Central memory CD8-positive, alpha-beta T cell (primary cell): ENCODE results near the gene SMAD9.

ENCODE experiments used
- ATAC-seq: fragments of 150-1000 bp; cut with Tn5 transposase; replicated peaks from 2 replicates; pipeline ENCODE4 v1.10.0; 2022; ENCODE audit warnings: mild to moderate bottlenecking, moderate FRiP score, moderate number of reproducible peaks; ENCODE audit not compliant: poor library complexity, severe bottlenecking; ENCODE audit errors: extremely low read depth
- DNase-seq, 2 donors: peaks; one replicate each; pipeline ENCODE4 v3.0.0; 2021; ENCODE audit warnings: low spot score in 2 of 2
- H3K27ac Mint-ChIP-seq: one replicate; pipeline ENCODE4 v1.8.0; 2022; ENCODE audit warnings: low read depth, mild to moderate bottlenecking, moderate library complexity, mixed read lengths
- H3K27me3 Mint-ChIP-seq: one replicate; pipeline ENCODE4 v1.8.0; 2022; ENCODE audit warnings: mixed read lengths
- H3K36me3 Mint-ChIP-seq: one replicate; pipeline ENCODE4 v1.8.0; 2022; ENCODE audit warnings: mild to moderate bottlenecking, moderate library complexity, mixed read lengths; ENCODE audit not compliant: insufficient read depth
- H3K4me1 Mint-ChIP-seq: one replicate; pipeline ENCODE4 v1.8.0; 2022; ENCODE audit warnings: mixed read lengths
- H3K4me3 Mint-ChIP-seq: one replicate; pipeline ENCODE4 v1.8.0; 2022; ENCODE audit warnings: mild to moderate bottlenecking, moderate library complexity, mixed read lengths
- H3K9me3 Mint-ChIP-seq: one replicate; pipeline ENCODE4 v1.8.0; 2022; ENCODE audit warnings: mixed read lengths

Gene SMAD9

GRCh38 chr13:36919171-36919832, 736 bp downstream of the SMAD9 start:
- Mint-ChIP-seq H3K27ac (no peak overlapping the region), H3K9me3 (no peaks in the 10 kb centered on the region), H3K4me1 (no peaks in the 10 kb centered on the region), H3K27me3 (peaks cover 74% of the 10 kb centered on the region), H3K36me3 (no peaks in the 10 kb centered on the region), H3K4me3 (peak overlapping the region; percentile 25)
- ATAC-seq (no peak), DNase-seq (no peak)

GRCh38 chr13:36918246-36919131, 1.5 kb downstream of the SMAD9 start:
- Mint-ChIP-seq H3K9me3 (no peaks in the 10 kb centered on the region), H3K4me3 (peak overlapping the region; percentile 25), H3K27ac (no peak overlapping the region), H3K27me3 (peaks cover 76% of the 10 kb centered on the region), H3K4me1 (no peaks in the 10 kb centered on the region), H3K36me3 (no peaks in the 10 kb centered on the region)
- no peak for ATAC-seq
- DNase-seq: no peak

- peaks cover 86% of the 10 kb centered on the region for H3K27me3 Mint-ChIP-seq
- no peaks in the 10 kb centered on the region for H3K36me3 Mint-ChIP-seq
- no peaks in the 10 kb centered on the region for H3K9me3 Mint-ChIP-seq
- no peak for DNase-seq
- ATAC-seq: no peak
- H3K4me1 Mint-ChIP-seq: no peaks in the 10 kb centered on the region
- no peak overlapping the region for H3K27ac Mint-ChIP-seq
- H3K4me3 Mint-ChIP-seq: no peak overlapping the region
Measured at GRCh38 chr13:36917311-36917710, 2.7 kb downstream of the SMAD9 start.

GRCh38 chr13:36915896-36916640, 4.0 kb downstream of the SMAD9 start:
- Mint-ChIP-seq H3K36me3 (no peaks in the 10 kb centered on the region), H3K27me3 (peaks cover 81% of the 10 kb centered on the region), H3K9me3 (no peaks in the 10 kb centered on the region), H3K27ac (no peak overlapping the region), H3K4me3 (no peak overlapping the region), H3K4me1 (no peaks in the 10 kb centered on the region)
- DNase-seq (no peak), ATAC-seq (no peak)

- Mint-ChIP-seq H3K27ac (no peak overlapping the region), H3K4me1 (no peaks in the 10 kb centered on the region), H3K9me3 (no peaks in the 10 kb centered on the region), H3K4me3 (no peak overlapping the region), H3K27me3 (peaks cover 82% of the 10 kb centered on the region), H3K36me3 (no peaks in the 10 kb centered on the region)
- no peak for ATAC-seq
- no peak for DNase-seq
Measured at GRCh38 chr13:36915106-36915505, 4.9 kb downstream of the SMAD9 start.

GRCh38 chr13:36914648-36915047, 5.4 kb downstream of the SMAD9 start:
- Mint-ChIP-seq H3K27ac (no peak overlapping the region), H3K4me1 (no peaks in the 10 kb centered on the region), H3K4me3 (no peak overlapping the region), H3K36me3 (no peaks in the 10 kb centered on the region), H3K9me3 (no peaks in the 10 kb centered on the region), H3K27me3 (peaks cover 83% of the 10 kb centered on the region)
- ATAC-seq (no peak), DNase-seq (no peak)

GRCh38 chr13:36913463-36913862, 6.6 kb downstream of the SMAD9 start:
- H3K4me1 Mint-ChIP-seq: no peaks in the 10 kb centered on the region
- no peak overlapping the region for H3K4me3 Mint-ChIP-seq
- no peaks in the 10 kb centered on the region for H3K9me3 Mint-ChIP-seq
- no peak overlapping the region for H3K27ac Mint-ChIP-seq
- ATAC-seq: no peak
- peaks cover 74% of the 10 kb centered on the region for H3K27me3 Mint-ChIP-seq
- no peaks in the 10 kb centered on the region for H3K36me3 Mint-ChIP-seq
- no peak for DNase-seq

GRCh38 chr13:36912973-36913372, 7.1 kb downstream of the SMAD9 start:
- no peaks in the 10 kb centered on the region for H3K4me1 Mint-ChIP-seq
- ATAC-seq (no peak), DNase-seq (no peak)
- no peak overlapping the region for H3K4me3 Mint-ChIP-seq
- peaks cover 69% of the 10 kb centered on the region for H3K27me3 Mint-ChIP-seq
- no peak overlapping the region for H3K27ac Mint-ChIP-seq
- no peaks in the 10 kb centered on the region for H3K9me3 Mint-ChIP-seq
- H3K36me3 Mint-ChIP-seq: no peaks in the 10 kb centered on the region

- Mint-ChIP-seq H3K36me3 (no peaks in the 10 kb centered on the region), H3K4me3 (no peak overlapping the region), H3K4me1 (no peaks in the 10 kb centered on the region), H3K27ac (no peak overlapping the region), H3K9me3 (no peaks in the 10 kb centered on the region), H3K27me3 (peaks cover 63% of the 10 kb centered on the region)
- DNase-seq (no peak), ATAC-seq (no peak)
Measured at GRCh38 chr13:36912369-36912768, 7.7 kb downstream of the SMAD9 start.

- no peak for ATAC-seq
- no peak overlapping the region for H3K27ac Mint-ChIP-seq
- no peak overlapping the region for H3K4me3 Mint-ChIP-seq
- H3K27me3 Mint-ChIP-seq: peaks cover 45% of the 10 kb centered on the region
- no peaks in the 10 kb centered on the region for H3K36me3 Mint-ChIP-seq
- no peaks in the 10 kb centered on the region for H3K9me3 Mint-ChIP-seq
- no peaks in the 10 kb centered on the region for H3K4me1 Mint-ChIP-seq
- no peak for DNase-seq
Measured at GRCh38 chr13:36910545-36910944, 9.5 kb downstream of the SMAD9 start.

- no peak overlapping the region for H3K27ac Mint-ChIP-seq
- H3K9me3 Mint-ChIP-seq: no peaks in the 10 kb centered on the region
- no peaks in the 10 kb centered on the region for H3K36me3 Mint-ChIP-seq
- no peak overlapping the region for H3K4me3 Mint-ChIP-seq
- no peaks in the 10 kb centered on the region for H3K4me1 Mint-ChIP-seq
- DNase-seq: no peak
- ATAC-seq: no peak
- H3K27me3 Mint-ChIP-seq: peaks cover 39% of the 10 kb centered on the region
Measured at GRCh38 chr13:36907821-36908220, 12.2 kb downstream of the SMAD9 start.

- Mint-ChIP-seq H3K27me3 (peaks cover 39% of the 10 kb centered on the region), H3K36me3 (no peaks in the 10 kb centered on the region), H3K4me3 (no peak overlapping the region), H3K4me1 (no peaks in the 10 kb centered on the region), H3K9me3 (no peaks in the 10 kb centered on the region), H3K27ac (no peak overlapping the region)
- DNase-seq: no peak
- ATAC-seq: no peak
Measured at GRCh38 chr13:36907266-36907665, 12.8 kb downstream of the SMAD9 start.
